ENCODE measurements around the gene NFATC1. TPM values are rescaled to one million over a fixed set of nuclear protein-coding genes. Genes with fewer than 3 reads are reported as not detected.
A peak's percentile ranks its signal among the peaks of the same experiment; 100 is the strongest.

Gene NFATC1
- total RNA-seq, 1 donor from 2014 or later: 7.1 TPM

- Mint-ChIP-seq H3K4me3 (ENCODE audit: unreplicated experiment) (no peak overlapping the region), H3K9me3 (ENCODE audit: low read depth) (no peaks in the 10 kb centered on the region), H3K27ac (ENCODE audit: unreplicated experiment) (no peak overlapping the region), H3K4me1 (ENCODE audit: low read depth) (peaks cover 7% of the 10 kb centered on the region), H3K36me3 (ENCODE audit: low read depth) (peaks cover 3% of the 10 kb centered on the region), H3K27me3 (ENCODE audit: low read depth) (peaks cover 4% of the 10 kb centered on the region)
- peak; percentile 93 for DNase-seq (ENCODE audit: low spot score)
- no peak for TF ChIP-seq CTCF (IDR thresholded peaks at IDR 0.05)
These were observed 15.6 kb upstream of the NFATC1 start for GRCh38 chr18:79379931-79380815.

- H3K4me3 Mint-ChIP-seq (ENCODE audit: unreplicated experiment): no peak overlapping the region
- H3K9me3 Mint-ChIP-seq (ENCODE audit: low read depth): no peaks in the 10 kb centered on the region
- no peak for DNase-seq (ENCODE audit: low spot score)
- peak; percentile 93 for TF ChIP-seq CTCF (IDR thresholded peaks at IDR 0.05)
- peaks cover 4% of the 10 kb centered on the region for H3K27me3 Mint-ChIP-seq (ENCODE audit: low read depth)
- H3K27ac Mint-ChIP-seq (ENCODE audit: unreplicated experiment): no peak overlapping the region
- H3K4me1 Mint-ChIP-seq (ENCODE audit: low read depth): peaks cover 7% of the 10 kb centered on the region
- H3K36me3 Mint-ChIP-seq (ENCODE audit: low read depth): peaks cover 3% of the 10 kb centered on the region
These were observed 14.6 kb upstream of the NFATC1 start for GRCh38 chr18:79380816-79381806.

- Mint-ChIP-seq H3K27me3 (ENCODE audit: low read depth) (peaks cover 4% of the 10 kb centered on the region), H3K4me1 (ENCODE audit: low read depth) (peaks cover 7% of the 10 kb centered on the region), H3K27ac (ENCODE audit: unreplicated experiment) (no peak overlapping the region), H3K36me3 (ENCODE audit: low read depth) (peaks cover 3% of the 10 kb centered on the region), H3K9me3 (ENCODE audit: low read depth) (no peaks in the 10 kb centered on the region), H3K4me3 (ENCODE audit: unreplicated experiment) (no peak overlapping the region)
- no peak for TF ChIP-seq CTCF (IDR thresholded peaks at IDR 0.05)
- no peak for DNase-seq (ENCODE audit: low spot score)
These were observed 13.9 kb upstream of the NFATC1 start for GRCh38 chr18:79381811-79382311.

GRCh38 chr18:79382681-79383387 lies 12.9 kb upstream of the NFATC1 start:
- H3K36me3 Mint-ChIP-seq (ENCODE audit: low read depth): peaks cover 3% of the 10 kb centered on the region
- peaks cover 7% of the 10 kb centered on the region for H3K4me1 Mint-ChIP-seq (ENCODE audit: low read depth)
- no peak for TF ChIP-seq CTCF (IDR thresholded peaks at IDR 0.05)
- H3K27me3 Mint-ChIP-seq (ENCODE audit: low read depth): peaks cover 10% of the 10 kb centered on the region
- H3K27ac Mint-ChIP-seq (ENCODE audit: unreplicated experiment): no peak overlapping the region
- no peaks in the 10 kb centered on the region for H3K9me3 Mint-ChIP-seq (ENCODE audit: low read depth)
- DNase-seq (ENCODE audit: low spot score): peak; percentile 95
- no peak overlapping the region for H3K4me3 Mint-ChIP-seq (ENCODE audit: unreplicated experiment)

Measured in chondrocyte (in vitro differentiated cells).